Stimulated activated memory B cell treated with anti-CD40 and anti-IgM and Interleukin-4, amounts not matched to agents 10 μg/mL and 1 μg/mL and 100 μg/mL, for 72 hours (primary cell): Measurements from ENCODE around the gene SCAF8.
"Not testable (repeated sequence)": the region's sequence is repeated elsewhere in the genome, so short reads cannot be mapped to it uniquely, and the experiment has no call there.

Source experiments
- ATAC-seq: fragments of 150-1000 bp; cut with Tn5 transposase; 2 replicates; pipeline ENCODE4 v1.10.0; 2021
- H3K27ac Mint-ChIP-seq: one replicate; pipeline ENCODE4 v1.8.0; 2022; ENCODE audit warnings: mild to moderate bottlenecking, mixed read lengths
- H3K27me3 Mint-ChIP-seq: one replicate; pipeline ENCODE4 v1.8.0; 2022; ENCODE audit warnings: mixed read lengths
- H3K36me3 Mint-ChIP-seq: one replicate; pipeline ENCODE4 v1.8.0; 2022; ENCODE audit warnings: mixed read lengths
- H3K4me1 Mint-ChIP-seq: one replicate; pipeline ENCODE4 v1.8.0; 2022; ENCODE audit warnings: mixed read lengths
- H3K4me3 Mint-ChIP-seq: one replicate; pipeline ENCODE4 v1.8.0; 2022; ENCODE audit warnings: mild to moderate bottlenecking, moderate library complexity, mixed read lengths
- H3K9me3 Mint-ChIP-seq: one replicate; pipeline ENCODE4 v1.8.0; 2022; ENCODE audit warnings: mixed read lengths

Gene SCAF8

DNA sequence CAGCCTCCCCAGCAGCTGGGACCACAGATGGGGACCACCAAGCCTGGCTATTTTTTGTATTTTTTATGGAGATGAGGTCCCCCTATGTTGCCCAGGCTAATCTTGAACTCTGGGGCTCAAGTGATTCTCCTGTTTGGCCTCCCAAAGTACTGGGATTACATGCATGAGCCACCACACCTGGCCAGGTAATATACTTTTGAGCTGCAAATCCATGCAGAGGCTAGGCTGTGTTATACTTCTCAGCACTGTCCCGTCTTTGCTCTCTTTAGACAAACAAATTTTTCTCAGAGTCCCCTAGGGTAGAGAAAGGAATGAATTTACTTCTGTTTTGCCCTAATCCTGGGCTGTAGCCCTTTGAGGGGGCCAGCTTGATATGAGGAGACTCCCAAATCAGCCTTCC, 13.4 kb upstream of the SCAF8 start:
- Mint-ChIP-seq H3K27me3 (peaks cover 8% of the 10 kb centered on the region), H3K36me3 (peaks cover 10% of the 10 kb centered on the region), H3K4me1 (peaks cover 6% of the 10 kb centered on the region), H3K9me3 (peaks cover 7% of the 10 kb centered on the region), H3K4me3 (no peak overlapping the region), H3K27ac (no peak overlapping the region)
- no peak for ATAC-seq

DNA sequence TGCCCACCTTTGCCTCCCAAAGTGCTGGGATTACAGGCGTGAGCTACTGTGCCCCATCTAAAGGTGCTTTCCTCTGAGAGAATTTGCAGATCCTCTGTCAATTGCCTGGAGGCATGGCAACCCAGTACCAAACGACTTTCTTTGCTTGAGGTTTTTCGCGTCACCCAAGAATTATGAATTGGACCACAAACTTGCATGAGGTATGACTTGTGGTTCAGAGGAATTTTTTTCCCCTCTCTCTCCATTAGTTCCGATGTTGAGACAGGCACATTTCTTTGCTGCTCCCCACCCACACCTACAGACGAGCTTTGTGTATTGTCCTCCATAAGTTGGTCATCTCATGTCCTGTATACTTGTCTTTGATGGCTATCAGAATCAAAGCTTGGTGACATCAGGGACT, 11.8 kb upstream of the SCAF8 start:
- H3K4me3 Mint-ChIP-seq: no peak overlapping the region
- peaks cover 10% of the 10 kb centered on the region for H3K36me3 Mint-ChIP-seq
- no peak overlapping the region for H3K27ac Mint-ChIP-seq
- H3K9me3 Mint-ChIP-seq: peaks cover 7% of the 10 kb centered on the region
- no peaks in the 10 kb centered on the region for H3K4me1 Mint-ChIP-seq
- H3K27me3 Mint-ChIP-seq: peaks cover 8% of the 10 kb centered on the region
- no peak for ATAC-seq

DNA sequence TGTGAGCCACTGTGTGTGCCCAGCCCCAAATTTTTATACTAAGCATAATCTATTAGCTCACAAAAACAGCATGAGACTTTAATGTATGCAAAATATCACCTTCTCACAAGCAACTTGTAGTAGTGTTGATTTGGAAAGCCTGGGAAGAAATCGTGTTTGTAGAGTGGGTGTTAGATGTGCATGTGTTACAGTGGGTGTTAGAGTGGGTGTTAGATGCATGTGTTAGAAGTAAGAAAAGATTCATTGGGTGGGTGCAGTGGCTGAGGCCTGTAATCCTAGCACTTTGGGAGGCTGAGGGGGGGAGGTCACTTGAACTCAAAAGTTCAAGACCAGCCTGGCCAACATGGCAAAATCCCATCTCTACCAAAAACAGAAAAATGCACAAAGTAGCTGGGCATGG, 6.3 kb upstream of the SCAF8 start:
- no peak overlapping the region for H3K4me3 Mint-ChIP-seq
- H3K9me3 Mint-ChIP-seq: no peaks in the 10 kb centered on the region
- no peaks in the 10 kb centered on the region for H3K36me3 Mint-ChIP-seq
- H3K4me1 Mint-ChIP-seq: no peaks in the 10 kb centered on the region
- ATAC-seq: no peak
- H3K27ac Mint-ChIP-seq: no peak overlapping the region
- peaks cover 8% of the 10 kb centered on the region for H3K27me3 Mint-ChIP-seq

DNA sequence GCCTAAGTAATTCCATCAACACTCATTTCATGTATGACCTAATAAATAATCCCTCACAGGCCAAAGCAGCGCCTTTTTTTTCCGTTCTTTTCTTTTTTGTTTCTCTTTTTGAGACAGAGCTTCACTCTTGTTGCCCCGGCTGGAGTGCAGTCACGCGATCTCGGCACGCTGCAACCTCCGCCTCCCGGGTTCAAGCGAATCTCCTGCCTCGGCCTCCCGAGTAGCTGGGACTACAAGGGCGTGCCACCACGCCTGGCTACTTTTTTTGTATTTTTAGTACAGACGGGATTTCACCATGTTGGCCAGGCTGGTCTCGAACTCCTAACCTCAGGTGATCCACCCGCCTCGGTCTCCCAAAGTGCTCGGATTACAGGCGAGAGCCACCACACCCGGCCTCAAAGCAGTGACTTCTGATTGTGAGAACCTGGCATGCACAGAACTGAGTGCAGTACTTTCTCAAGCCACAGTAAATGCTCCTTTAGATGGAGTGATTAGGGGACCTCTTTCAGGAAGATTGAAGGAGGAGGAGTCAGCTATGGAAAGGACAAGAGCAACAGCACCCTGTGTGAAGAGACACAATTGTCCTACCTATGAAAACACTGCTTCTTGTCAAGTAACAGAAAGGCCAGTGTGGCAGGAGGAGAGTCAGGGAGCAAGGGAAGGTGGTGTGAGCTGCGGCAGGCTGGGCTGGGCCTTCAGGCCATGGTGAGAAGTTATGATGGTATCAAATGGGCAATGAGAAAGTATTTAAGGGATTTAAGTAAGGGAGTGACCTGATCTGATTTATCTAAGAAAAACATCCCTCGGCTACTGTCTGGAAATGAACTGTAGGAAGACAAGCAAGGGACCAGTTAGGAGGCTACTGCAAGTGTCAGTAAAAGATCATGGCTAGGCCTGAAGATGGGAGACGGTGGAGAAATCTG, 1.7 kb upstream of the SCAF8 start:
- H3K9me3 Mint-ChIP-seq: no peaks in the 10 kb centered on the region
- peaks cover 6% of the 10 kb centered on the region for H3K36me3 Mint-ChIP-seq
- peaks cover 25% of the 10 kb centered on the region for H3K4me1 Mint-ChIP-seq
- H3K4me3 Mint-ChIP-seq: peak overlapping the region; percentile 39
- H3K27me3 Mint-ChIP-seq: no peaks in the 10 kb centered on the region
- peak overlapping the region; percentile 99 for H3K27ac Mint-ChIP-seq
- no peak for ATAC-seq

DNA sequence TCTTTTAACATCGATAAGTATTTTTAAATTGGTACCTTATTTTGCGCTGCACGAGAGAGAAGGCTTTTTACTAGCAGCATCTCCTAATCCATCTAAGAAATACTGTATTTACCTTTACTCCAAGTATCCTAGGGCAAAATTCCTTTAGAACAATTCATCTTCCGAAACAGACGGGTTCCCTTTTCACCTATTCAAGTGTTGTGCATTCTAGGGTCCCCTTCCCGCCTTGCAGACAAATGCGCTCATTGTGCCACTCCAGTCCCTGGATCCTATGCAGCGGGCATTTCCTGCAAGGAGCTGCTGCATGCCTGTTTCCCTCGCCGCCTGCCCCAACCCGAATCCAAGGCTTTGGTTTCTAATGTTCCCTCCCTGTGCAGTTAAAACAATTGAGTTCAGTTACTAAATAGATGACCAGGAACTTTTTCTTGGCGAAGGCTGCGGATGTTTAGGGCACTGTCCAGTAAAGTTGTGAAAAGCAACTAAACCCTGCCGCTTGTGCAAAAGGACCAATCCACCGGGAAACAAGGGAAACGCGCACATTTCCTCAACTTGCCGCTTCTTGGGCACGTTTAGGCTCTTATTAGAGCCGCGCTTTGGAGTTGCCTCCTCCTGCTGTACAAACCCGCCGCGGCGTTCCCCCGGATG, 556 bp upstream of the SCAF8 start:
- peak overlapping the region; percentile 93 for H3K4me3 Mint-ChIP-seq
- no peaks in the 10 kb centered on the region for H3K27me3 Mint-ChIP-seq
- peaks cover 6% of the 10 kb centered on the region for H3K36me3 Mint-ChIP-seq
- H3K9me3 Mint-ChIP-seq: no peaks in the 10 kb centered on the region
- peak overlapping the region; percentile 99 for H3K27ac Mint-ChIP-seq
- no peak for ATAC-seq
- H3K4me1 Mint-ChIP-seq: peaks cover 36% of the 10 kb centered on the region

DNA sequence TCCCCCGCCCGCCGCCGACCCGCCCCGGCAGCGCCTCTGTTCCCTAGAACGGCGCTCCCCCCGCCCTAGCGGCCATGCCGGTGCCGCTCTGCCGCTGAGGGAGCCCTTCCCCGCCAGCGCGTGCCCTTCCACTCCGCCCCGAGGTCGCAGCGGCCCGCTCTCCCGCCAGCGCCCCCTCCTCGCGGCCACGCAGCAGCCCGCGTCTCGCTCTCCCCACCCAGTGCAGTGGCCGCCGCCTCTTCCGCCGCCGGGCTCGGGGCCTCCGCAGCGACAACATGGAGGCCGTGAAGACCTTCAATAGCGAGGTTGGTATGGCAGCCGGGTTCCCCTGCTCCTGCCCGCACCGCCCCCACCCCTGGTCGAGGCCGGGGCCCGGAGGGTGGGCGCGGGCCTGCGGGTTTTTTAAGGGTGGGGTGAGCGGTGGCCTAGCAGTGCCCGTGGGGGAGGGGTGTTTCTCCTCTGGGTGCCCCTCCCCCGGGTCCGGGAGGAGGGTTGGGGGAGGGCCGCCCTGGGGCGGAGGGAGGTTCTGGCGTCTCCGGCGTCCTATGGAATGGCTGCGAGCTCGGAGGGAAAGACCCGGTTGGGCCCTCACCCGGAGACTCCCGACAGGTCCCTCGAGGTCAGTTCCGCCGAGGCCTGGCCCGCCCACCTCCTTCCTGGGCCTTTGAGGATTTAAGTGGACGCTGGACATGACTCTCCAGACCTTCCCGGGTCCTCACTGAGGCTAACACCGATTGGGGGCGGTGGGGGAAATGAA, 588 bp downstream of the SCAF8 start:
- Mint-ChIP-seq H3K4me1 (peaks cover 48% of the 10 kb centered on the region), H3K4me3 (peak overlapping the region; percentile 93), H3K9me3 (no peaks in the 10 kb centered on the region), H3K36me3 (peaks cover 6% of the 10 kb centered on the region), H3K27me3 (no peaks in the 10 kb centered on the region), H3K27ac (peak overlapping the region; percentile 99)
- ATAC-seq: peak; percentile 88

DNA sequence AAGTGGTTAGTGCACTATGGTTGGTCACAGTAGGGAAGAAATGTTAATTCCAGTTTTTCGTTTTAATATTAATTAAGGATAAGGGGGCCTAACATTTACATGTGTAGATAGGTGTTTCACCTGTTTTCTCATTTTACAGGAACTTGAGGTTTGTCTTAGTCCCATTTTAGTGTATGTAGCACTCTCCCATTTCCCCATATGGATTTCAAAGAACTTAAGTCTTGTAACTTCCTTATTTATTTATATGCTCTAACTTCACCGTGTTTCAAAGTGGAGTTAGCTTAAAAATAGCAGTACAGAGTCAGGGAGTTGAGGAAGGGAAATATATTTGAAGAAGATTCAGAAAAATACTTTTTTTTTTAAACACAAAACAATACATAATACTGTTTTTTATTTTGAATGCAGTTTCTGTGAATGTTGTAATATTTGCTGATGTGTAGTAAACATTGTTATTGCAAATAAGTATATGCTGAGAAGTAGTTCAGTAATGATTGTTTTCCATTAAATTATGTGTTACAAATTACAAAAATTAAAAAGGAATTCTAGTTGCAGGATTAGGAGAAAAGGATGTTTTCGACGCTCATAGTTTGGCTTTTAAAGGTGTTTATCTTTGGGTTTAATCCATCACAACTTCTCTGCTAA, 3.5 kb downstream of the SCAF8 start:
- ATAC-seq: no peak
- H3K27me3 Mint-ChIP-seq: no peaks in the 10 kb centered on the region
- no peaks in the 10 kb centered on the region for H3K9me3 Mint-ChIP-seq
- peak overlapping the region; percentile 37 for H3K27ac Mint-ChIP-seq
- H3K4me3 Mint-ChIP-seq: no peak overlapping the region
- peaks cover 74% of the 10 kb centered on the region for H3K4me1 Mint-ChIP-seq
- peaks cover 16% of the 10 kb centered on the region for H3K36me3 Mint-ChIP-seq

DNA sequence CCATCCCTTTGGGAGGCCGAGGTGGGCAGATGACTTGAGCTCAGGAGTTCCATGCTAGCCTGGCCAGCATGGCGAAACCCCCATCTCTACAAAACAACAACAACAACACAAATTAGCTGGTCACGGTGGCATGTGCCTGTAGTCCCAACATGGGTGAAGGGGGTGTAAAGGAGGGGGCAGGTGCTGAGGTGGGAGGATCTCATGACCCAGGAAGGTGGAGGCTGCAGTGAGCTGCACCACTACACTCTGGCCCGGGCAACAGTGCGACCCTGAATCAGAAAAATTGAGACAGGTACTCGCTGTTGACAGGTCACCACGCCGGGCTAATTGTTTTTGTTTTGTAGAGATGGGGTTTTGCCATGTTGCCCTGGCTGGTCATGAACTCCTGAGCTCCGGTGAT, 4.2 kb downstream of the SCAF8 start:
- Mint-ChIP-seq H3K36me3 (peaks cover 20% of the 10 kb centered on the region), H3K9me3 (no peaks in the 10 kb centered on the region), H3K27me3 (no peaks in the 10 kb centered on the region), H3K4me3 (no peak overlapping the region), H3K4me1 (peaks cover 78% of the 10 kb centered on the region), H3K27ac (no peak overlapping the region)
- no peak for ATAC-seq

DNA sequence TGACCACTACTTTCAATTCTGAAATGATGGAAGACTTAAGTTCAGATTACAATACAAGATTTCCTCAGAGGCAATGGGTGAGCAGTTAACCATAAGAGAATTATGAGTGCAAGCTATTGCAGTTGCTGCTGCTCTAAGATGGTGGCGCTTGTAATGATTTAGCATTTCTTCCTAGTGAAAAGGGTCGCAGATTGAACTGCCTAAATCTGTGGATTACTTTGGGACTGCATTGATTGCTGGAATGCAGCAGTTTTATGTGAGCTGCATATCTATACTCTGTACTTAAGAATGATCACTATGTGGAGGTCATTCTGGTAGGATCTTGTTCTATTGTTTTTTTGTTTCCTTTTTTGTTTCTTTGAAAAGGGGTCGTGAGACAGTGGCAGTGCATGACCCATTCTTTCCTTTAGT, 5.3 kb downstream of the SCAF8 start:
- Mint-ChIP-seq H3K4me1 (peaks cover 78% of the 10 kb centered on the region), H3K36me3 (peaks cover 20% of the 10 kb centered on the region), H3K4me3 (no peak overlapping the region), H3K9me3 (no peaks in the 10 kb centered on the region), H3K27me3 (no peaks in the 10 kb centered on the region), H3K27ac (peak overlapping the region; percentile 24)
- no peak for ATAC-seq

DNA sequence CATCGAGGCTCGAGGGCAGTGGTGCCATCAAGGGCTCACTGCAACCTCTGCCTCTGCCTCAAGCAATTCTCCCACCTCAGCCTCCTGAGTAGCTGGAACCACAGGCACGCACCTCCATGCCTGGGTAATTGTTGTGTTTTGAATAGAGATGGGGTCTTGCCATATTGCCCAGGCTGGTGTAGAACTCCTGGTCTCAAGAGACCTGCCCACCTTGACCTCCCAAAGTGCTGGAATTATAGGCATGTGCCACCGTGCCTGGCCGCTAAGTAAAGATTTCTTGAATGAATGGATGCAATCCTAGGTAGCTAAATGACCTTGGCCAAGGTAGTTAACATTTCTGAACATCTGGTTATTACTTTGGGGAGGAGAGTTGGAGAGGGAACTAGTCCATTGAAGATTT, 7.4 kb downstream of the SCAF8 start:
- no peak for ATAC-seq
- Mint-ChIP-seq H3K4me1 (peaks cover 79% of the 10 kb centered on the region), H3K27me3 (no peaks in the 10 kb centered on the region), H3K9me3 (no peaks in the 10 kb centered on the region), H3K27ac (no peak overlapping the region), H3K36me3 (peaks cover 15% of the 10 kb centered on the region), H3K4me3 (no peak overlapping the region)

DNA sequence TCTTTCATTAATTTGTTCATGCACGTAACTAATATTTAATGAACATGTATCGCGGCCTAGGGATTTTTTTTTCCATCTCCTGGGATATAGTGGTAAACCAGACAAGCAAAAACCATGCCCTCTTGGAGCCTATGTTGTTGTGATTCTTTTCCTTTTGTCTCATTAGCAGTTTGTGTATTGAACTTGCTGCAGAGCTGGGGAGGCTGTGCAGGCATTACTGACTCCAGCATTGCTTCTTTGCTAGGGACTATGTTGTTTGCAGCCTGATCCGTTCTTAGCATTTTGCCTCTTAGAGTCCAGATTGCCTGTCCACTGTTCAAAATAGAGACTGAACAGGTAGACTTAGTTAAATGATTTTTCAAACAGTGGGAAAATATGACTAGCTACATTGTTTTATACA, 9.7 kb downstream of the SCAF8 start:
- peaks cover 15% of the 10 kb centered on the region for H3K36me3 Mint-ChIP-seq
- H3K4me1 Mint-ChIP-seq: peaks cover 73% of the 10 kb centered on the region
- H3K27me3 Mint-ChIP-seq: no peaks in the 10 kb centered on the region
- H3K27ac Mint-ChIP-seq: no peak overlapping the region
- no peak for ATAC-seq
- H3K4me3 Mint-ChIP-seq: no peak overlapping the region
- H3K9me3 Mint-ChIP-seq: no peaks in the 10 kb centered on the region

DNA sequence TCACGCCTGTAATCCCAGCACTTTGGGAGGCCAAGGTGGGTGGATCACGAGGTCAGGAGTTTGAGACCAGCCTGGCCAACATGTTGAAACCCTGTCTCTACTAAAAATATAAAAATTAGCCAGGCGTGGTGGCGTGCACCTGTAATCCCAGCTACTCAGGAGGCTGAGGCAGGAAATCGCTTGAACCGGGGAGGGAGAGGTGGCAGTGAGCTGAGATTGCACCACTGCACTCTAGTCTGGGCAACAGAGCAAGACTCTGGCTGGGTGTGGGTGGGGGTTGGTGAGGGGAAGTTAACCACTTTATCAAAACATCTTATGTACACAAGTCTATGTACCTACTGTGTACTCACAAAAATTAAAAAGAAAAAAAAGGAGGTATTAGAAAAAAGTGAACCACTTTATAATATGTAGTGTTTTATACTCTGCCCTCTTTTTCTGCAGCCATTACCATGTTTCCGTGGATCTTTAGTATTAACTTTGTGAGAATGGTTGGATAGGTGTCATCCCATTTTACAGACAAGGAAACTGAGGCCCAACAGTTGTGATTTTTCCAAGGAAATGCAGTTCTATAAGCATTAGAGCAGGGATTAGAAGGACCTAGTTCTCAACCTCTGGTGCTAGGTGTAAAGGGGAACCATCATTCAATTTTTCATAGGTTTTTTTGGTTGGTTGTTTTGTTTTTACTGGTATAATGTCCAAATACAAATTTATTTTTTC, 11.0 kb downstream of the SCAF8 start:
- not testable (repeated sequence) for H3K27ac Mint-ChIP-seq, ATAC-seq, H3K27me3 Mint-ChIP-seq, H3K9me3 Mint-ChIP-seq, H3K4me3 Mint-ChIP-seq
- Mint-ChIP-seq H3K36me3 (peaks cover 15% of the 10 kb centered on the region), H3K4me1 (peaks cover 63% of the 10 kb centered on the region)

DNA sequence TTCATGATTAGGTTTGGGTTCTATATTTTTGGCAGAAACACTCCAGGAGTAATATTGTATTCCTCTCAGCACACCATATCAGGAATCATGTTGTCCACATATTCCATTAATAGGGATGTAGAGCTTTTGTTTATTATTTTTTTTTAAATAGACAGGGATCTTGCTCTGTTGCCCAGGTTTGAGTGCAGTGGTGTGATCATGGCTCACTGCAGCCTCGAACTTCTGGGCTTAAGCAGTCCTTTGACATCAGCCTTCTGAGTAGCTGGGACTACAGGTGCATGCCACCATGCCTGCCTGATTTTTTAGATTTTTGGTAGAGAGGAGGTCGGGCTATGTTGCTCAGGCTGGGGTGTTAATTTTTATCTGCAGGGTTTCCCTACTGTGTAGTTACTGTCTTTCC, 12.0 kb downstream of the SCAF8 start:
- H3K36me3 Mint-ChIP-seq: peaks cover 15% of the 10 kb centered on the region
- peaks cover 63% of the 10 kb centered on the region for H3K4me1 Mint-ChIP-seq
- no peak for ATAC-seq
- H3K4me3 Mint-ChIP-seq: no peak overlapping the region
- no peaks in the 10 kb centered on the region for H3K9me3 Mint-ChIP-seq
- peak overlapping the region; percentile 10 for H3K27ac Mint-ChIP-seq
- no peaks in the 10 kb centered on the region for H3K27me3 Mint-ChIP-seq

DNA sequence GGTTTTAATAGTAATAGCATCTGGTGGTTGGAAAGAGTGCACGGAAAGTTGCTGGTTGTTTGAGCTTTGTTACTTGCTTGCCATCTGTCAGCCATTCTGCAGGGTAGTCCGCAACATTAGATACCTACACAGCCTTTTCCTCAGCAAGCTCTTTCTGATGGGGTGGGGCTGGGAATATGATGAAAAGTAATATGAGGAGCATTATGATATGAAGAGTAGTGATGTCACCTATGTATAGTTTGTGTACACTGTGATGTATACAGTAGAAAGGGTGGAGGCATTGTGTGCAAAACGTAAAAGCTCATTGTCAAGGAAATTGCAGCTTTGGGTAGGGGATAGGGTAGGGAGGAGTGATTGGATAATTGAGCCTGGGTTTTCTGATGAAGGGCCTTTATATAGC, 16.1 kb downstream of the SCAF8 start:
- H3K4me3 Mint-ChIP-seq: no peak overlapping the region
- peaks cover 12% of the 10 kb centered on the region for H3K36me3 Mint-ChIP-seq
- H3K4me1 Mint-ChIP-seq: peaks cover 62% of the 10 kb centered on the region
- H3K27ac Mint-ChIP-seq: peak overlapping the region; percentile 30
- no peaks in the 10 kb centered on the region for H3K27me3 Mint-ChIP-seq
- H3K9me3 Mint-ChIP-seq: no peaks in the 10 kb centered on the region
- no peak for ATAC-seq
